Osteoblast (primary cell): ENCODE results near the gene PTPRT. TPM values are rescaled to one million over a fixed set of nuclear protein-coding genes. Genes with fewer than 3 reads are reported as not detected.
A peak's percentile ranks its signal among the peaks of the same experiment; 100 is the strongest.

Experiments used
- DNase-seq: peaks from one replicate; pipeline ENCODE4 v3.0.0; 2011; ENCODE audit warnings: low spot score, mixed read lengths; ENCODE audit not compliant: insufficient read length; ENCODE audit errors: missing footprints
- H2AFZ ChIP-seq: 2 replicates; pipeline ENCODE4 v1.6.0; 2011; ENCODE audit warnings: mild to moderate bottlenecking, low read length
- H3K27ac ChIP-seq: 2 replicates; pipeline ENCODE4 v1.5.1; 2011; ENCODE audit warnings: mild to moderate bottlenecking, low read depth, low read length, moderate library complexity
- H3K27me3 ChIP-seq: 2 replicates; pipeline ENCODE4 v1.6.0; 2012; ENCODE audit warnings: mild to moderate bottlenecking, control low read depth, inconsistent platforms, low read length, moderate library complexity; ENCODE audit not compliant: insufficient read depth
- H3K36me3 ChIP-seq: 2 replicates; pipeline ENCODE4 v1.5.1; 2011; ENCODE audit warnings: mild to moderate bottlenecking, low read length, control low read depth, moderate library complexity; ENCODE audit not compliant: insufficient read depth
- H3K4me1 ChIP-seq: 2 replicates; pipeline ENCODE4 v1.5.1; 2011; ENCODE audit warnings: mild to moderate bottlenecking, low read length, control low read depth, moderate library complexity; ENCODE audit not compliant: insufficient read depth
- H3K4me2 ChIP-seq: 2 replicates; pipeline ENCODE4 v1.6.0; 2011; ENCODE audit warnings: mild to moderate bottlenecking, low read length; ENCODE audit not compliant: insufficient read depth
- H3K4me3 ChIP-seq: fragments of 200-600 bp; sonication (generic); 3 replicates; pipeline ENCODE4 v1.5.1; 2012; ENCODE audit warnings: mild to moderate bottlenecking, low read length, inconsistent platforms; ENCODE audit not compliant: insufficient read depth
- H3K79me2 ChIP-seq: 2 replicates; pipeline ENCODE4 v1.6.0; 2012; ENCODE audit warnings: mild to moderate bottlenecking, low read length, control low read depth, inconsistent platforms; ENCODE audit not compliant: insufficient read depth
- H3K9me3 ChIP-seq: 2 replicates; pipeline ENCODE4 v1.5.1; 2011; ENCODE audit warnings: low read depth, low read length, control low read depth
- H4K20me1 ChIP-seq: 2 replicates; pipeline ENCODE4 v1.6.0; 2012; ENCODE audit warnings: mild to moderate bottlenecking, low read length, control low read depth; ENCODE audit not compliant: insufficient read depth
- CTCF ChIP-seq: IDR thresholded peaks from 2 replicates; pipeline ENCODE4 v1.5.1; 2011; ENCODE audit warnings: mild to moderate bottlenecking, low read depth, low read length, moderate library complexity; ENCODE audit errors: extremely low read depth
- total RNA-seq: library from RNA; depleted of rRNA; stranded (reverse); fragments of >200 nt; gene quantifications from 2 replicates; pipeline ENCODE4 v1.2.3, GENCODE V29; 2012

The PTPRT gene
- total RNA-seq, 1 donor, result not detected

GRCh38 chr20:42611423-42611822, 578.3 kb downstream of the PTPRT start:
- TF ChIP-seq CTCF, result no peak
- no peaks in the 10 kb centered on the region for H3K27me3 ChIP-seq
- no peaks in the 10 kb centered on the region for H4K20me1 ChIP-seq
- no peaks in the 10 kb centered on the region for H3K36me3 ChIP-seq
- DNase-seq, result no peak
- no peaks in the 10 kb centered on the region for H3K4me1 ChIP-seq
- H3K4me3 ChIP-seq, result no peak overlapping the region
- H3K4me2 ChIP-seq, result no peak overlapping the region
- H3K79me2 ChIP-seq, result no peaks in the 10 kb centered on the region
- H3K9me3 ChIP-seq, result no peaks in the 10 kb centered on the region
- H2AFZ ChIP-seq, result no peak overlapping the region
- H3K27ac ChIP-seq, result no peak overlapping the region

GRCh38 chr20:42610070-42610469, 579.6 kb downstream of the PTPRT start:
- H3K9me3 ChIP-seq, result no peaks in the 10 kb centered on the region
- no peaks in the 10 kb centered on the region for H3K27me3 ChIP-seq
- DNase-seq, result no peak
- H3K4me1 ChIP-seq, result no peaks in the 10 kb centered on the region
- no peak overlapping the region for H3K4me3 ChIP-seq
- no peak overlapping the region for H2AFZ ChIP-seq
- H3K4me2 ChIP-seq, result no peak overlapping the region
- H4K20me1 ChIP-seq, result no peaks in the 10 kb centered on the region
- no peak for TF ChIP-seq CTCF
- H3K36me3 ChIP-seq, result no peaks in the 10 kb centered on the region
- H3K27ac ChIP-seq, result no peak overlapping the region
- H3K79me2 ChIP-seq, result no peaks in the 10 kb centered on the region

GRCh38 chr20:42609618-42610017, 580.1 kb downstream of the PTPRT start:
- H3K4me1 ChIP-seq, result no peaks in the 10 kb centered on the region
- no peaks in the 10 kb centered on the region for H3K79me2 ChIP-seq
- no peak overlapping the region for H3K4me2 ChIP-seq
- no peaks in the 10 kb centered on the region for H3K36me3 ChIP-seq
- H3K27ac ChIP-seq, result no peak overlapping the region
- DNase-seq, result no peak
- no peak overlapping the region for H2AFZ ChIP-seq
- TF ChIP-seq CTCF, result no peak
- H4K20me1 ChIP-seq, result no peaks in the 10 kb centered on the region
- H3K4me3 ChIP-seq, result no peak overlapping the region
- no peaks in the 10 kb centered on the region for H3K9me3 ChIP-seq
- H3K27me3 ChIP-seq, result no peaks in the 10 kb centered on the region

- H3K27me3 ChIP-seq, result no peaks in the 10 kb centered on the region
- no peaks in the 10 kb centered on the region for H3K36me3 ChIP-seq
- no peaks in the 10 kb centered on the region for H3K4me1 ChIP-seq
- no peak overlapping the region for H3K27ac ChIP-seq
- no peaks in the 10 kb centered on the region for H3K79me2 ChIP-seq
- no peaks in the 10 kb centered on the region for H3K9me3 ChIP-seq
- H3K4me3 ChIP-seq, result no peak overlapping the region
- no peak for TF ChIP-seq CTCF
- no peaks in the 10 kb centered on the region for H4K20me1 ChIP-seq
- H2AFZ ChIP-seq, result no peak overlapping the region
- H3K4me2 ChIP-seq, result no peak overlapping the region
- DNase-seq, result peak; percentile 31
Measured at GRCh38 chr20:42604998-42605956, 584.4 kb downstream of the PTPRT start.
